SW 1271 (cell line): ENCODE measurements around the gene HLA-DPB1.

ENCODE experiments used
- DNase-seq, 2 experiments: peaks; one replicate each; lab custom pipeline; 2025; lab: John Stamatoyannopoulos, UW

HLA-DPB1 gene

DNA sequence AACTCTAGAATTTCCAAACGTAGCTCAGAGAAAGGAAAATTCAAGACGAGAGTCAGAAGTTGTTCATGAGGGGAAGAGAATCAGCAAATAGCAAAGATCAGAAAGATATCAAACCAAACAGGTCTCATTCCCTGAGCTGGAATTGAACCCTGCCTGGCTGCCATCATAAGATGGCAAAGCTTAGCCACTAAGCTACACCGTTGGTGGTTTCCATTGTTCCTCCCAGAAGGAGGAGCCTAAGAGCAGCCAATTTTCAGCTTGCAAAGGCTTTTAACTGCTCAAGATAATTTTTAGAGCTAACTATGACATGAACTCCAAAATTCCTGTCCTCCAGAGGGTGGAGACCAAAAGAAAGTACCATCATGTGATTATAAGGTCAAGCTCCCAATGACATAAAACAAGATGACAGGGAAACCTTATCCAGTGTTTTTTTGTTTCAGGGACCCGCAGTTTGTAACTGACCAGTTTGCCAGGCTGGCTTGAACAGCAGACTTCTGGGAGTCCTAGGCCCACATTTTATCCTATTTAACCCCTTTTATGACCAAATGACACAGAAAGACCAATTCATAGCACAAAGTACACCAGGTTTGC is 60.6 kb downstream of the HLA-DPB1 start:
- DNase-seq: no peak
